Sigmoid colon (tissue), 4 donors: ENCODE data around the gene NUP155.
"Not testable (repeated sequence)": the region's sequence is repeated elsewhere in the genome, so short reads cannot be mapped to it uniquely, and the experiment has no call there.

Source experiments
- EP300 ChIP-seq, 4 donors: sonication (generic); formaldehyde crosslinking; IDR thresholded peaks; one replicate each; pipeline ENCODE4 v1.6.1; 2017; ENCODE audit warnings: antibody characterized with exemption in 4 of 4
- POLR2A ChIP-seq, 2 donors: fragments of 450-650 bp; IDR thresholded peaks; one replicate each; pipeline ENCODE4 v1.6.1; 2016; ENCODE audit warnings: antibody characterized with exemption in 2 of 2, mild to moderate bottlenecking in 2 of 2, moderate library complexity in 2 of 2
- POLR2AphosphoS5 ChIP-seq, 4 donors: sonication (generic); formaldehyde crosslinking; IDR thresholded peaks; one replicate each; pipeline ENCODE4 v1.6.1; 2017; ENCODE audit warnings: antibody characterized with exemption in 4 of 4
- TF ChIP-seq, protein P1 (sequence below), 4 experiments: fragments of 450-650 bp in 3 of 4; fragments of 200-600 bp in 1 of 4; IDR thresholded peaks; one replicate each; pipeline ENCODE4 v1.5.1; 2016 to 2019; ENCODE audit warnings: antibody characterized with exemption in 4 of 4, mild to moderate bottlenecking in 3 of 4, moderate library complexity in 2 of 4

DNA sequence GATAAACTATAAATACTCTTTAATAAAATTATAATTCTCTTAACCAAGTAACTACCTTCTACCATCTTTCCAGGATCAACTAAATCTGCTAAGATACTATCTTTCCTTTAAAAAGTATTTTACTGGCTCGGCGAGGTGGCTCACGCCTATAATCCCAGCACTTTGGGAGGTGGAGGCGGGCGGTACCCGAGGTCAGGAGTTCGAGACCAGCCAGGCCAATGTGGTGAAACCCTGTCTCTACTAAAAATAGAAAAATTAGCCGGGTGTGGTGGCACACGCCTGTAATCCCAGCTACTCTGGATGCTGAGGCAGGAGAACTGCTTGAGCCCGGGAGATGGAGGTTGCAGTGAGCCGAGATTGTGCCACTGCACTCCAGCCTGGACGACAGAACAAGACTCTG, 36.2 kb downstream of the NUP155 start:
- TF ChIP-seq, protein P1, sequence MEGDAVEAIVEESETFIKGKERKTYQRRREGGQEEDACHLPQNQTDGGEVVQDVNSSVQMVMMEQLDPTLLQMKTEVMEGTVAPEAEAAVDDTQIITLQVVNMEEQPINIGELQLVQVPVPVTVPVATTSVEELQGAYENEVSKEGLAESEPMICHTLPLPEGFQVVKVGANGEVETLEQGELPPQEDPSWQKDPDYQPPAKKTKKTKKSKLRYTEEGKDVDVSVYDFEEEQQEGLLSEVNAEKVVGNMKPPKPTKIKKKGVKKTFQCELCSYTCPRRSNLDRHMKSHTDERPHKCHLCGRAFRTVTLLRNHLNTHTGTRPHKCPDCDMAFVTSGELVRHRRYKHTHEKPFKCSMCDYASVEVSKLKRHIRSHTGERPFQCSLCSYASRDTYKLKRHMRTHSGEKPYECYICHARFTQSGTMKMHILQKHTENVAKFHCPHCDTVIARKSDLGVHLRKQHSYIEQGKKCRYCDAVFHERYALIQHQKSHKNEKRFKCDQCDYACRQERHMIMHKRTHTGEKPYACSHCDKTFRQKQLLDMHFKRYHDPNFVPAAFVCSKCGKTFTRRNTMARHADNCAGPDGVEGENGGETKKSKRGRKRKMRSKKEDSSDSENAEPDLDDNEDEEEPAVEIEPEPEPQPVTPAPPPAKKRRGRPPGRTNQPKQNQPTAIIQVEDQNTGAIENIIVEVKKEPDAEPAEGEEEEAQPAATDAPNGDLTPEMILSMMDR (IDR thresholded peaks at IDR 0.05), result not testable (repeated sequence)
- not testable (repeated sequence) for TF ChIP-seq POLR2A, POLR2AphosphoS5, EP300 (IDR thresholded peaks at IDR 0.05)
